GM12873 (cell line): ENCODE results near the gene CD2AP.

Source experiments
- CTCF ChIP-seq: IDR thresholded peaks from 2 replicates; pipeline ENCODE4 v1.5.1; 2012; ENCODE audit warnings: low read depth, mild to moderate bottlenecking, moderate library complexity, low read length, control low read depth; ENCODE audit not compliant: insufficient read depth; ENCODE audit errors: missing control alignments

CD2AP gene

DNA sequence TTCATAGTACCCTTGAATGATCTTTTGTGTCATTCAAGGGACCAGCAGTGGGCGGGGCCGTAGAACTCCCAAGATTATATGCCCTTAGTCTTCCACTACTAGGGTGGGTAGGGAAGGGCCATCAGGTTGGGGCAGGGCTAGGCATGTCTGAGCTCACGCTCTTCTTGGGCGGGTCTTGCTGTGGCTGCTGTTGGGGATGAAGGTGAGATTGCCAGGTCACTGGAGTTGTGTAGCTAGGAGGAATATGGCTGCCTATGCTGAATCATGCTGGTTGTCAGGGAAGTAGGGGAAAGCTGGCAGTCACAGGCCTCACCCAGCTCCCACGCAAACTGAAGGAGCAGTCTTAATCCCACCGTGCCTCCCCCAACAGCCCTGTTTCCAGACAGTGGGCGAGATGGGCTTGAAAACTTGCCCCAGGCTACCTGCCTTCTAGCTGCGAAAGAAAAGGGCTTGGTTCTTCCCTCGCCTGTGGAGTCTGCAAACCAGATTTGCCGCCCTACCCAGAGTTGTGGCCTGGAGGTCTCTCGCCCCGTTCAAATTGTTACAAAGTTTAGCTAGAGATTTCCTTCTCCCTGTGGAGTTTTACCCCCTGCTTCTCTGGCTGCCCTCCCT lies 144.4 kb downstream of the CD2AP start:
- TF ChIP-seq CTCF, result no peak

DNA sequence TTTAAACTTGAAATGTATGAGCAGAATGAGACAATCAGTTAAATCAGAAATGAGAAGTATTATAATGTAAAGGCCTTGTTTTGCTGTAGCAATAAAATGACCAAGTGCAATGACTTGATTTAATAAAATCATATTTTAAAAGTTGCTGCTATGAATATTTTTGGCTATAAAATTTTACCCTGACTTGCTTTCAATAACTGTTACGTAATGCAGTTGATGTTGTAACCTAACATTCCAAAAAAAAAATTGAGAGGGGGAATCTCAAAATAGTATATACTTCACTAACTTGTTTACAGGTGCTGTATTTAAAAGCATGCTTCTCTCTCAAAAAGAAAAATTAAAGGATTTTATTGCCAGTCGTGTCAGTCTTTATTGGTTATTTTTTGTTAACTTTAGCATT lies 149.2 kb downstream of the CD2AP start:
- no peak for TF ChIP-seq CTCF

DNA sequence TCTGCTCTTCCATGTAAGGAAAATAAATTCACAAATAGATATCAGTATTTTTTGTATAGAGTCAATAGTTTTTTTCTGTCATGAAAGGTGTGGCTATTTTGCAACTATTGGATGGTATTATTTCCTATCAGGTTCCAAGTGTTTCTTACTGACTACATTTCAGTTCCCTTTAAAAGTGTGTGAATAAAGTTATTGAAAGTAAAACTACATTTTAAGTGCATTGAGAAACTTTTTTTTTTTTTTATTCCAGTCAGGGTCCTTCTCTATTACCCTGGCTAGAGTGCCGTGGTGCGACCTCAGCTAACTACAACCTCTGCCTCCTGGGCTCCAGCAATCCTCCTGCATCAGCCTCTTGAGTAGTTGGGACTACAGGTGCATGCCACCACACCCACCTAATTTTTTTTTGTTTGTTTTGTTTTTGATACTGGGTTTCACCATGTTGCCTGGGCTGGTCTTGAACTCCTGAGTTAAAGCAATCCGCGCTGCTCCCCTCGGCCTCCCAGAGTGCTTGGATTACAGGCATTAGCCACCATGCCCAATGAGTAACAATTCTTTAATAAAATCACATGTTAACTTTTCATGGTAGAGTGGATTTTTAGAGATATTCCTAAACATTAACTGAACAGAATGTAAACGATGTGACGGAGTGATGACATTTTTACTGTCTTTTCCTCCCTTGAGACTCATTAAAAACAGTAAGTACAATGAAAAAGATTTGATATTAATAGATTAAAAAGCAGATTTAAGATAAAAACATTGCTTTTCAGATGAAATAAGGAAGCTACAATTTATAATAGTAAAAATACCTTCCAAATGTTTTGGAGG lies 151.1 kb downstream of the CD2AP start:
- no peak for TF ChIP-seq CTCF

DNA sequence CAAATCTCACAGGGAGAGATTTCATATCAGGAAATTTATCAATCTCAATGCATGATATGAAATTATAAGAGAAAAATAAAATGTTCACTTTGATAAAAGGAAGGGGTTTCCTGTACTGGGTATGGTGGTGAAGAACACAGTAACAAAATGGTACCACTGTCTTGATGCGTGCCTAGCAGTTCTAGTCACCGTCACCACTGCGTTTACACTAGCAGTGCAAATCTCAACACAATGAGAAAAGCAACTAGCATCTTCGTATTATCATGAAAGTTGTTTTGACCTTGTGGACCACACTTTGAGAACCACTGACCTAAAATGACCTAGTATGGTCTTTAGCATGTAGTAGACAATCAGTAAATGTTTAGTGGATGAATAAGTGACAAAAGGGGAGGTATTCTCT lies 152.4 kb downstream of the CD2AP start:
- TF ChIP-seq CTCF, result no peak

- no peak for TF ChIP-seq CTCF
These were observed 153.0 kb downstream of the CD2AP start for GRCh38 chr6:47630587-47630986.

- peak; percentile 51 for TF ChIP-seq CTCF
These were observed 153.7 kb downstream of the CD2AP start for GRCh38 chr6:47631269-47631772.

- no peak for TF ChIP-seq CTCF
These were observed 154.2 kb downstream of the CD2AP start for GRCh38 chr6:47631797-47632196.
